K562 (cell line): Measurements from ENCODE around the gene FIBIN. TPM values are rescaled to one million over a fixed set of nuclear protein-coding genes. Genes with fewer than 3 reads are reported as not detected.

Experiments
- ATAC-seq: fragments of 200-7000 bp; cut with Tn5 transposase; 3 replicates; pipeline ENCODE4 v1.9.1; 2020; ENCODE audit warnings: moderate library complexity
- BruUV-seq: library from RNA; stranded (reverse); fragments of 400-500 nt; replicated peaks from 2 replicates; lab custom pipeline; 2021; lab: Mats Ljungman, UMichigan
- CTCF ChIA-PET: fragments of 300-600 bp; formaldehyde crosslinking; extraction: SDS; loops from one replicate; lab custom pipeline; 2021; ENCODE audit warnings: low intra/inter-chr PET ratio; lab: Yijun Ruan, JAX
- POLR2A ChIA-PET: fragments of 300-600, 350-650 bp; sonication (Branson Sonifier 250); formaldehyde crosslinking; extraction: SDS; loops from one replicate; lab custom pipeline; 2021; ENCODE audit warnings: antibody characterized with exemption, inconsistent platforms; lab: Yijun Ruan, JAX
- DNase-seq, 4 experiments: peaks; one replicate each; pipeline versions ENCODE4 v3.0.0 to v3.0.0-alpha.2; 2011 to 2018; ENCODE audit warnings: low spot score in 3 of 4, mixed read lengths in 3 of 4; ENCODE audit errors: extremely low read depth in 1 of 4
- FAIRE-seq: peaks from 2 replicates; lab custom pipeline; 2011; peaks lifted over from hg19 to GRCh38; lab: Jason Lieb, UNC
- H2AFZ ChIP-seq: 2 replicates; pipeline ENCODE4 v1.6.0; 2011; ENCODE audit warnings: low read depth, low read length, control low read depth, inconsistent platforms
- H3K27ac ChIP-seq: fragments of 200-600 bp; 3 replicates; pipeline ENCODE4 v1.8.0; 2011; ENCODE audit warnings: low read depth, mild to moderate bottlenecking, control low read depth, inconsistent platforms, low read length, moderate library complexity, mixed read lengths; ENCODE audit errors: extremely low read depth
- H3K27me3 ChIP-seq, 2 experiments: fragments of 300-600 bp in 1 of 2; 2 replicates in 1 of 2; 3 replicates in 1 of 2; pipeline versions ENCODE4 v1.6.0 to v1.8.0; 2011; ENCODE audit warnings: inconsistent platforms in 2 of 2, low read length in 2 of 2, mild to moderate bottlenecking in 1 of 2, mixed read lengths in 1 of 2, moderate library complexity in 1 of 2; ENCODE audit not compliant: control insufficient read depth in 2 of 2, insufficient read depth in 2 of 2
- H3K36me3 ChIP-seq: fragments of 300-600 bp; 3 replicates; pipeline ENCODE4 v1.8.0; 2011; ENCODE audit warnings: mild to moderate bottlenecking, low read length, inconsistent platforms; ENCODE audit not compliant: control insufficient read depth, insufficient read depth
- H3K4me1 ChIP-seq, 2 experiments: fragments of 200-600 bp in 1 of 2; replicated peaks in 1 of 2; 2 replicates in 1 of 2; 3 replicates in 1 of 2; pipeline versions ENCODE4 v1.5.1 to v1.8.0; 2011; ENCODE audit warnings: inconsistent platforms in 2 of 2, low read length in 2 of 2, mild to moderate bottlenecking in 1 of 2, mixed read lengths in 1 of 2, moderate library complexity in 1 of 2; ENCODE audit not compliant: control insufficient read depth in 2 of 2, insufficient read depth in 2 of 2
- H3K4me2 ChIP-seq: 2 replicates; pipeline ENCODE4 v1.6.1; 2011; ENCODE audit warnings: low read length, control low read depth, inconsistent platforms, mixed read lengths; ENCODE audit not compliant: insufficient read depth
- H3K4me3 ChIP-seq: fragments of 200-600 bp; sonication (generic), shearing (Covaris generic); 2 replicates; pipeline ENCODE4 v1.5.1; 2016; ENCODE audit warnings: control low read depth, inconsistent platforms
- H3K79me2 ChIP-seq: fragments of 200-600 bp; 3 replicates; pipeline ENCODE4 v1.8.0; 2011; ENCODE audit warnings: low read length, inconsistent platforms; ENCODE audit not compliant: control insufficient read depth, insufficient read depth
- H3K9ac ChIP-seq, 2 experiments: 2 replicates each; pipeline versions ENCODE4 v1.6.0 to v1.6.1; 2011; ENCODE audit warnings: low read depth in 2 of 2, low read length in 2 of 2, control low read depth in 1 of 2, inconsistent platforms in 1 of 2, mild to moderate bottlenecking in 1 of 2, mixed read lengths in 1 of 2; ENCODE audit not compliant: insufficient read depth in 1 of 2
- H3K9me1 ChIP-seq: one replicate; pipeline ENCODE4 v1.6.0; 2011; ENCODE audit warnings: inconsistent platforms, mild to moderate bottlenecking, low read length, moderate library complexity; ENCODE audit not compliant: control insufficient read depth, insufficient read depth
- H3K9me3 ChIP-seq: replicated peaks from 2 replicates; pipeline ENCODE4 v1.5.1; 2011; ENCODE audit warnings: low read depth, low read length, inconsistent platforms; ENCODE audit not compliant: control insufficient read depth, insufficient read depth
- H4K20me1 ChIP-seq: replicated peaks from 2 replicates; pipeline ENCODE4 v1.6.1; 2011; ENCODE audit warnings: low read length, inconsistent platforms, mixed read lengths; ENCODE audit not compliant: control insufficient read depth, insufficient read depth
- BDP1 ChIP-seq: IDR thresholded peaks from 3 replicates; pipeline ENCODE4 v1.6.1; 2011; ENCODE audit not compliant: insufficient read length, insufficient read depth
- MXD1 ChIP-seq: fragments of 250-450 bp; sonication (Bioruptor Pico); IDR thresholded peaks from 2 replicates; pipeline ENCODE4 v1.8.0; 2021; ENCODE audit warnings: borderline replicate concordance, mild to moderate bottlenecking, moderate library complexity; ENCODE audit not compliant: poor library complexity, severe bottlenecking
- MYC ChIP-seq, 2 experiments: fragments of 250-450 bp in 1 of 2; sonication (Bioruptor Pico) in 1 of 2; IDR thresholded peaks; 2 replicates each; pipeline versions ENCODE4 v1.5.1 to v1.6.1; 2012 to 2021; ENCODE audit warnings: low read depth in 2 of 2, borderline replicate concordance in 1 of 2, improper control_type of control experiment in 1 of 2, low read length in 1 of 2, mild to moderate bottlenecking in 1 of 2, moderate library complexity in 1 of 2
- PBX2 ChIP-seq, 2 experiments: IDR thresholded peaks in 1 of 2; conservative IDR thresholded peaks in 1 of 2; 2 replicates each; pipeline ENCODE4 v1.6.1; 2016; ENCODE audit warnings: low read depth in 2 of 2, mild to moderate bottlenecking in 1 of 2, missing compliant biosample characterization in 1 of 2, missing genetic modification characterization in 1 of 2, moderate library complexity in 1 of 2
- SMAD1 ChIP-seq: fragments of 150-350 bp; IDR thresholded peaks from 2 replicates; pipeline ENCODE4 v1.6.1; 2014; ENCODE audit warnings: low read length, low read depth; ENCODE audit not compliant: partially characterized antibody
- SRSF9 ChIP-seq: fragments of 200-400 bp; formaldehyde crosslinking; IDR thresholded peaks from 2 replicates; pipeline ENCODE4 v1.6.1; 2017; ENCODE audit warnings: low read depth, low read length, borderline replicate concordance
- ZNF253 ChIP-seq: fragments of 250-450 bp; sonication (Bioruptor Pico); conservative IDR thresholded peaks from 2 replicates; pipeline ENCODE4 v1.6.1; 2021; ENCODE audit warnings: mild to moderate bottlenecking
- WGBS: fragments of 100-300 bp; shearing (Covaris generic); methylation state at CpG from one replicate; pipeline ENCODE4 v1.1.6; 2016; ENCODE audit warnings: low coverage, mixed read lengths; ENCODE audit not compliant: insufficient coverage; ENCODE audit errors: missing lambda C conversion rate; 5-methylcytosine and 5-hydroxymethylcytosine counted together
- in situ Hi-C: fragments of 300-500 bp; cut with MboI; formaldehyde crosslinking; loops from 4 replicates; pipeline ENCODE4 v1.15.0; 2018; ENCODE audit warnings: inconsistent platforms, mixed read lengths
- intact Hi-C: fragments of 100-400 bp; cut with micrococcal nuclease; formaldehyde crosslinking; loops from 2 replicates; pipeline ENCODE4 v1.14.2; 2022
- polyA plus RNA-seq, 8 experiments: library from polyadenylated mRNA; depleted of rRNA in 4 of 8; stranded (reverse) in 5 of 8; unstranded in 3 of 8; fragments of >200 nt; fragmentation: Nextera tagmentation in 2 of 8; fragmentation: Illumina TruSeq in 1 of 8; extraction: Ambion mirVana in 2 of 8; extraction: Trizol in 1 of 8; gene quantifications; 2 replicates each; pipeline versions ENCODE4 v1.2.1 to v1.2.3, GENCODE V29; 2011 to 2014; ENCODE audit warnings: inconsistent platforms in 1 of 8, missing spikeins in 1 of 8
- total RNA-seq, 7 experiments: library from RNA; depleted of rRNA in 6 of 7; stranded (reverse); fragments of >200 nt in 6 of 7; fragmentation: Illumina TruSeq in 2 of 7; extraction: Trizol in 2 of 7; gene quantifications; 2 replicates each; pipeline versions ENCODE4 v1.2.1 to v1.2.3, GENCODE V29; 2011 to 2021; ENCODE audit warnings: low replicate concordance in 1 of 7
- TF ChIP-seq, protein P1 (sequence below): fragments of 250-450 bp; sonication (Bioruptor Pico); IDR thresholded peaks from 2 replicates; pipeline ENCODE4 v1.4.0; 2020; ENCODE audit warnings: mild to moderate bottlenecking
- TF ChIP-seq, protein P2 (sequence below), 2 experiments: fragments of 450-650 bp in 1 of 2; sonication (generic) in 1 of 2; formaldehyde crosslinking in 1 of 2; IDR thresholded peaks in 1 of 2; conservative IDR thresholded peaks in 1 of 2; 2 replicates each; pipeline versions ENCODE4 v1.6.1 to v1.8.1; 2016 to 2023; ENCODE audit warnings: mild to moderate bottlenecking in 2 of 2, moderate library complexity in 2 of 2, inconsistent platforms in 1 of 2, missing genetic modification reagents in 1 of 2
- TF ChIP-seq, protein P3 (sequence below): fragments of 150-350 bp; conservative IDR thresholded peaks from 2 replicates; pipeline ENCODE4 v1.6.1; 2014; ENCODE audit warnings: low read length

Gene FIBIN
- total and polyA plus RNA-seq, 9 of the 15 experiments (the other 6 are each of a cell fraction or from before 2014, with no cell fraction given) = not detected

DNA sequence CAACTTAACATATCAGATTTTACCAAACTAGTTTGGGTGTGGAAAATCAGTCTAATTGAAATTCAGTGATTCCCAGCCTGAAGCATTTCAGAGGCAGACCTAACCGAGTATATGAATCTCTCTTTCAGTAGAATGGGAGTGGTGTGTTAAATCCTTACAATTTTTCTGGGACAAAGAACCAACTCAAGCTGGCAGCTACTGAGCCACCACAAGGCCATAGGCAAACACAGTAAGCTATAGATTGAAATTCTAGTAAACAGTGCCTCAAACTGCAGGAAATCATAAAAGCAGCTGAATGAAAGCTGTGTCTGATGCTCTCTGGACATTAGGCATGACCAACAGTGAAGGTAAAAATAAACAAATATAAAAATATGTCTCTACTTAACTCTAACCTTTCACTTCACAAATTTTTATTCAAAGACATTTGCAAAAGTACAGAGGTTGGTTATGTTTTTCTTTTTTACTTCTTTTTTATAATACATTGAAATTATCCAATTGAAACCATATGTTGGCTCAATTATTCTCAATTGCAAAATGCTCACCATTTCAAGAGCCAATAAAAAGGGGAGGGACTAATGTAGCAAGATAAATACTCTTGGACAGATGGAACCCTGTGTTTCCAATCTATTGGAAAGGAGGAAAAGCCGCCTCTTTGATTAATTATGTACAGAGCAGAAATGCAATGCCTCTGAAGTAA, 35.8 kb upstream of the FIBIN start:
- FAIRE-seq (no peak), ATAC-seq (no peak), DNase-seq (no peak)
- no peaks in the 10 kb centered on the region for H3K79me2 ChIP-seq
- CTCF ChIA-PET = no interaction called here
- H3K4me2 ChIP-seq = no peak overlapping the region
- H3K4me3 ChIP-seq = no peak overlapping the region
- H3K9me3 ChIP-seq = no peaks in the 10 kb centered on the region
- H3K4me1 ChIP-seq = no peaks in the 10 kb centered on the region
- no peak overlapping the region for H3K27ac ChIP-seq
- no peaks in the 10 kb centered on the region for H3K9me1 ChIP-seq
- no peaks in the 10 kb centered on the region for H3K27me3 ChIP-seq
- BruUV-seq = no TSS peak
- H4K20me1 ChIP-seq = no peaks in the 10 kb centered on the region
- intact Hi-C loops = no loop called here
- POLR2A ChIA-PET = no interaction called here
- WGBS = 5% methylated on average over 2 of the region's 2 CpGs
- H2AFZ ChIP-seq = no peak overlapping the region
- H3K9ac ChIP-seq = no peak overlapping the region
- in situ Hi-C loops = no loop called here
- no peaks in the 10 kb centered on the region for H3K36me3 ChIP-seq
- TF ChIP-seq ZNF253 (no peak), PBX2 (CRISPR knock-in tag; IDR thresholded peaks at IDR 0.05; ENCODE audit: low read depth) (no peak), PBX2 (tag; conservative IDR thresholded peaks at IDR 0.05; ENCODE audit: low read depth) (no peak), BDP1 (no peak), SRSF9 (no peak), MYC (IDR thresholded peaks at IDR 0.05; ENCODE audit: low read depth, low read length) (no peak), MYC (CRISPR knock-in tag; IDR thresholded peaks at IDR 0.05; ENCODE audit: borderline replicate concordance, low read depth) (no peak), MXD1 (CRISPR knock-in tag) (no peak), SMAD1 (no peak)
- TF ChIP-seq, protein P1, sequence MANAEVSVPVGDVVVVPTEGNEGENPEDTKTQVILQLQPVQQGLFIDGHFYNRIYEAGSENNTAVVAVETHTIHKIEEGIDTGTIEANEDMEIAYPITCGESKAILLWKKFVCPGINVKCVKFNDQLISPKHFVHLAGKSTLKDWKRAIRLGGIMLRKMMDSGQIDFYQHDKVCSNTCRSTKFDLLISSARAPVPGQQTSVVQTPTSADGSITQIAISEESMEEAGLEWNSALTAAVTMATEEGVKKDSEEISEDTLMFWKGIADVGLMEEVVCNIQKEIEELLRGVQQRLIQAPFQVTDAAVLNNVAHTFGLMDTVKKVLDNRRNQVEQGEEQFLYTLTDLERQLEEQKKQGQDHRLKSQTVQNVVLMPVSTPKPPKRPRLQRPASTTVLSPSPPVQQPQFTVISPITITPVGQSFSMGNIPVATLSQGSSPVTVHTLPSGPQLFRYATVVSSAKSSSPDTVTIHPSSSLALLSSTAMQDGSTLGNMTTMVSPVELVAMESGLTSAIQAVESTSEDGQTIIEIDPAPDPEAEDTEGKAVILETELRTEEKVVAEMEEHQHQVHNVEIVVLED (CRISPR knock-in tag) = no peak
- TF ChIP-seq, protein P2, sequence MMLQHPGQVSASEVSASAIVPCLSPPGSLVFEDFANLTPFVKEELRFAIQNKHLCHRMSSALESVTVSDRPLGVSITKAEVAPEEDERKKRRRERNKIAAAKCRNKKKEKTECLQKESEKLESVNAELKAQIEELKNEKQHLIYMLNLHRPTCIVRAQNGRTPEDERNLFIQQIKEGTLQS (IDR thresholded peaks at IDR 0.05) = no peak
- TF ChIP-seq, protein P2 (CRISPR knock-in tag; conservative IDR thresholded peaks at IDR 0.05) = no peak
- TF ChIP-seq, protein P3, sequence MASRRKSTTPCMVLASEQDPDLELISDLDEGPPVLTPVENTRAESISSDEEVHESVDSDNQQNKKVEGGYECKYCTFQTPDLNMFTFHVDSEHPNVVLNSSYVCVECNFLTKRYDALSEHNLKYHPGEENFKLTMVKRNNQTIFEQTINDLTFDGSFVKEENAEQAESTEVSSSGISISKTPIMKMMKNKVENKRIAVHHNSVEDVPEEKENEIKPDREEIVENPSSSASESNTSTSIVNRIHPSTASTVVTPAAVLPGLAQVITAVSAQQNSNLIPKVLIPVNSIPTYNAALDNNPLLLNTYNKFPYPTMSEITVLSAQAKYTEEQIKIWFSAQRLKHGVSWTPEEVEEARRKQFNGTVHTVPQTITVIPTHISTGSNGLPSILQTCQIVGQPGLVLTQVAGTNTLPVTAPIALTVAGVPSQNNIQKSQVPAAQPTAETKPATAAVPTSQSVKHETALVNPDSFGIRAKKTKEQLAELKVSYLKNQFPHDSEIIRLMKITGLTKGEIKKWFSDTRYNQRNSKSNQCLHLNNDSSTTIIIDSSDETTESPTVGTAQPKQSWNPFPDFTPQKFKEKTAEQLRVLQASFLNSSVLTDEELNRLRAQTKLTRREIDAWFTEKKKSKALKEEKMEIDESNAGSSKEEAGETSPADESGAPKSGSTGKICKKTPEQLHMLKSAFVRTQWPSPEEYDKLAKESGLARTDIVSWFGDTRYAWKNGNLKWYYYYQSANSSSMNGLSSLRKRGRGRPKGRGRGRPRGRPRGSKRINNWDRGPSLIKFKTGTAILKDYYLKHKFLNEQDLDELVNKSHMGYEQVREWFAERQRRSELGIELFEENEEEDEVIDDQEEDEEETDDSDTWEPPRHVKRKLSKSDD = no peak
